Left renal pelvis (tissue), 4 donors: ENCODE data around the gene PCDHB11. TPM values are rescaled to one million over a fixed set of nuclear protein-coding genes. Genes with fewer than 3 reads are reported as not detected.
"Not testable (repeated sequence)": the region's sequence is repeated elsewhere in the genome, so short reads cannot be mapped to it uniquely, and the experiment has no call there.

Source experiments
- DNase-seq, 4 donors: peaks; one replicate each; pipeline ENCODE4 v3.0.0-alpha.2; 2013; ENCODE audit warnings: low read depth in 4 of 4, low spot score in 3 of 4
- polyA plus RNA-seq, 4 donors: library from polyadenylated mRNA; unstranded; fragments of 120-200 nt; gene quantifications; one replicate each; pipeline ENCODE4 v1.2.1, GENCODE V29; 2013; ENCODE audit not compliant: insufficient read length in 4 of 4

The PCDHB11 gene
- 1 to 10 TPM; 4.9 to 7.0 (median 6.5) TPM for polyA plus RNA-seq

DNA sequence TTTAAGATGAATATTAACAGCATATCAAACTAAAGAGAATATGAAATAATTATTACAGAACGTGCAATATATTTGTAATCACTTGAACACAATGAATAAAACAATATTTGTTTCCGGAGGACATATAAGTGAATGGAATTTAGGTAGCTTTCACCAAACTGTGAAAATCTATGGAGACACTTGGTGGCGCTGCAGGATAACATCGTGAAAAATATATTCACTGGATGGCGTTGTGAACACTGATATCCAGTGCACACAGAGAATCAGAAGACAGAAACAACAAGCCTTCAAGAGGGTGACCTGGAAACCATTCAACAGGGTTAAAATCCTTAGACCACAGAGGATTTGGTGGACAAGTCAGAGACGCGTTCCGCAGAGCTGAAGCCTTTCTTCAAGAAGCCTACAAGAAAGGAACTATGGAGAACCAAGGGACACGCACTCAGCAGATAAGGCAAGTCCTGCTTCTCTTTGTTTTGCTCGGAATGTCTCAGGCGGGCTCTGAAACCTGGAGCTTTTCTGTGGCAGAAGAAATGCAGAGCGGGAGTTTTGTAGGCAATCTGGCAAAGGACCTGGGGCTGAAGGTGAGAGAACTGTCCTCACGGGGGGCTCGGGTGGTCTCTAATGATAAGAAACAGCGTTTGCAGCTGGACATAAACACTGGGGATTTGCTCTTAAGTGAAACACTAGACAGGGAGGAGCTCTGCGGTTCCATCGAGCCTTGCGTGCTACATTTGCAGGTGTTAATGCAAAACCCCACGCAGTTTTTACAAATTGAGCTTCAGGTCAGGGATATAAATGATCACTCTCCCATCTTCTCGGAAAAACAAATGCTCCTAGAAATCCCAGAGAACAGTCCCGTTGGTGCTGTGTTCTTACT, at the start of gene PCDHB11:
Gene PCDHB11, plus strand, starts transcription at position 269 of the 877 bp plus-strand sequence. Its CDS starts 148 bp downstream, at position 417.
- no peak for DNase-seq

DNA sequence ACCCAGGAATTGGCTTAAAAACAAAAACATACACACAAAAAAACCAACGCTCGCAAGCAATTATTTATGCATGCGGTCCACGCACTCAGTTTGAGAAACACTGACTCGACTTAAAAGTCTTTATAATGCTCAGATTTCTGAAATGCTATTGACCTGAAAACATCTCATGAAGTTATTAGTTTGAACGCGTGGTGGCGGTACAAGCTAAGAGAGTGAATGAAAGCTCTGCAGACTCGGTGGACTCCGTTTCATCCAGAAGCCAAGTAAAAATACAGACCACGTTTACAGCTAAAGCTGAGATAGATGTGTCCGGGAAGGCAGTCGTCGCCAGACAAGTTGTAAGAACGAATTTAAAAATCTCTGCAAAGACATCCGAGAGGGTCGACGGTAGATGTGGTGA, 49.6 kb upstream of the PCDHB11 start, which contains the start of gene PCDHB6:
Gene PCDHB6, plus strand, starts transcription at position 246 of the 400 bp plus-strand sequence. CDS start 201 bp downstream, outside the sequence.
- no peak for DNase-seq

DNA sequence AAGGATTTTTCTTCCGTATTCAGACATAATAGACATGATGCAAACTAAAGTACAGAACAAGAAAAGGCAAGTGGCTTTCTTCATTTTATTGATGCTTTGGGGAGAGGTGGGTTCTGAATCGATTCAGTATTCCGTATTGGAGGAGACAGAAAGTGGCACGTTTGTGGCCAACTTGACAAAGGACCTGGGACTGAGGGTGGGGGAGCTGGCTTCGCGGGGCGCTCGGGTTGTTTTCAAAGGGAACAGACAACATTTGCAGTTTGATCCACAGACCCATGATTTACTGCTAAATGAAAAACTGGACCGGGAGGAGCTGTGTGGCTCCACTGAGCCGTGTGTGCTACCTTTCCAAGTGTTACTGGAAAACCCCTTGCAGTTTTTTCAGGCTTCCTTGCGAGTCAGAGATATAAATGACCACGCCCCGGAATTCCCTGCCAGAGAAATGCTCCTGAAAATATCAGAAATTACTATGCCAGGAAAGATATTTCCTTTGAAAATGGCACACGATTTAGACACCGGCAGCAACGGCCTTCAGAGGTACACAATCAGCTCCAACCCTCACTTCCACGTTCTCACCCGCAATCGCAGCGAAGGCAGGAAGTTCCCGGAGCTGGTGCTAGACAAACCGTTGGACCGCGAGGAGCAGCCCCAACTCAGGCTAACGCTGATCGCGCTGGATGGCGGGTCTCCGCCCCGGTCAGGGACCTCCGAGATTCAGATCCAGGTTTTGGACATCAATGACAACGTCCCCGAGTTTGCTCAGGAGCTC, 49.0 kb upstream of the PCDHB11 start:
- no peak for DNase-seq

DNA sequence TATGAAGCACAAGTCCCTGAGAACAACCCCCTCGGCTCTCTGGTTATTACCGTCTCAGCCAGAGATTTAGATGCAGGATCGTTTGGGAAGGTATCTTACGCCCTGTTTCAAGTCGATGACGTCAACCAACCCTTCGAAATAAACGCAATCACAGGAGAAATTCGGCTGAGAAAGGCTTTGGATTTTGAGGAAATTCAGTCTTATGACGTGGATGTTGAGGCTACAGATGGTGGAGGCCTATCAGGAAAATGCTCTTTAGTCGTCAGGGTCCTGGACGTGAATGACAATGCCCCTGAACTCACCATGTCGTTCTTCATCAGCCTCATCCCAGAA, 48.5 kb upstream of the PCDHB11 start:
- no peak for DNase-seq

DNA sequence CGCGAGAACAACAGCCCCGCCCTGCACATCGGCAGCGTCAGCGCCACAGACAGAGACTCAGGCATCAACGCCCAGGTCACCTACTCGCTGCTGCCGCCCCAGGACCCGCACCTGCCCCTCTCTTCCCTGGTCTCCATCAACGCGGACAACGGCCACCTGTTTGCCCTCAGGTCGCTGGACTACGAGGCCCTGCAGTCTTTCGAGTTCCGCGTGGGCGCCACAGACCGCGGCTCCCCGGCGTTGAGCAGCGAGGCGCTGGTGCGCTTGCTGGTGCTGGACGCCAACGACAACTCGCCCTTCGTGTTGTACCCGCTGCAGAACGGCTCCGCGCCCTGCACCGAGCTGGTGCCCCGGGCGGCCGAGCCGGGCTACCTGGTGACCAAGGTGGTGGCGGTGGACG, 47.8 kb upstream of the PCDHB11 start:
- DNase-seq: not testable (repeated sequence)

DNA sequence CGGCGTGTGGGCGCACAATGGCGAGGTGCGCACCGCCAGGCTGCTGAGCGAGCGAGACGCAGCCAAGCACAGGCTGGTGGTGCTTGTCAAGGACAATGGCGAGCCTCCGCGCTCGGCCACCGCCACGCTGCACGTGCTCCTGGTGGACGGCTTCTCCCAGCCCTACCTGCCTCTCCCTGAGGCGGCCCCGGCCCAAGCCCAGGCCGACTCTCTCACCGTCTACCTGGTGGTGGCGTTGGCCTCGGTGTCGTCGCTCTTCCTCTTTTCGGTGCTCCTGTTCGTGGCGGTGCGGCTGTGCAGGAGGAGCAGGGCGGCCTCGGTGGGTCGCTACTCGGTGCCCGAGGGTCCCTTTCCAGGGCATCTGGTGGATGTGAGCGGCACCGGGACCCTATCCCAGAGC, 47.3 kb upstream of the PCDHB11 start:
- DNase-seq: not testable (repeated sequence)

DNA sequence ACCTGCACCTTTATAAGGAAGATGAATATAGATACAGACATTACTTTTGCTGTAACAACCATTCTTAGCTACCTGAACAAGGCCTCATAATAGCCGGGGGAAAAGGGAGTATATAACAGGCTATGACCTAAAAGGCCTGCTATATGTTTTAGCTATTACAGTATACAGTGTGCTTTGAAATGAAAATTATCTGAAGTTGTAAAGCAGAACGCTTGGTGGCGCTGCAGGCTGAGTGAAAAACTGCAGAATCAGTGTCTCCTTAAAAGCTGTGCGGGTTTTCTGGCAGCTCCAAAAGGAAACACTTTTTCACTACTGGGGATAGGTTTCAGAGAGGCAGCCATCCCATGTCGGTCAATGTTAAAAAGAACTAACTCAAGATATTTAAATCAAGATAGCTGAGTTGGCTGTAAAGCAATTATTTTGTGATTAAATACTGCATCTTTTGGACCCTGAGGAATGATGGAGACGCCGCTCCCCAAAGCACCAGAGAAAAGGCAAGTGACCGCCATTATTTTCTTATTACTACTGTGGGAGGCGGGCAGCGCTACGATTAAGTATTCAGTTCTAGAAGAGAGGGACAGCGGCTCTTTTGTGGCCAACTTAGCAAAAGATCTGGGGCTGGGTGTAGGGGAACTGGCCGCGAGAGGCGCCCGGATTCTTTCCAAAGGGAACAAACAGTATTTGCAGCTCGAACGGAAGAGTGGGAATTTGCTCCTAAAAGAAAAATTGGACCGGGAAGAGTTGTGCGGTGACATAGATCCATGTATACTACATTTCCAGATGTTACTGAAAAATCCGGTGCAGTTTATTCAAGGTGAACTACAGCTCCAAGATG, 43.7 kb upstream of the PCDHB11 start:
- no peak for DNase-seq

DNA sequence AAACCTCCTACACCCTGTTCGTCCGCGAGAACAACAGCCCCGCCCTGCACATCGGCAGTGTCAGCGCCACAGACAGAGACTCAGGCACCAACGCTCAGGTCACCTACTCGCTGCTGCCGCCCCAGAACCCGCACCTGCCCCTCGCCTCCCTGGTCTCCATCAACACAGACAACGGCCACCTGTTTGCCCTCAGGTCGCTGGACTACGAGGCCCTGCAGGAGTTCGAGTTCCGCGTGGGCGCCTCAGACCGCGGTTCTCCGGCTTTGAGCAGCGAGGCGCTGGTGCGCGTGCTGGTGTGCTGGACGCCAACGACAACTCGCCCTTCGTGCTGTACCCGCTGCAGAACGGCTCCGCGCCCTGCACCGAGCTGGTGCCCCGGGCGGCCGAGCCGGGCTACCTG, 42.1 kb upstream of the PCDHB11 start:
- not testable (repeated sequence) for DNase-seq

DNA sequence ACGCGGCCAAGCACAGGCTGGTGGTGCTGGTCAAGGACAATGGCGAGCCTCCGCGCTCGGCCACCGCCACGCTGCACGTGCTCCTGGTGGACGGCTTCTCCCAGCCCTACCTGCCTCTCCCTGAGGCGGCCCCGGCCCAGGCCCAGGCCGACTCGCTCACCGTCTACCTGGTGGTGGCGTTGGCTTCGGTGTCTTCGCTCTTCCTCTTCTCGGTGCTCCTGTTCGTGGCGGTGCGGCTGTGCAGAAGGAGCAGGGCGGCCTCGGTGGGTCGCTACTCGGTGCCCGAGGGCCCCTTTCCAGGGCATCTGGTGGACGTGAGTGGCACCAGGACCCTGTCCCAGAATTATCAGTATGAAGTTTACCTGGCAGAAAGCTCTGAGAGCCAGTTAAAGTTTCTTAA, 41.5 kb upstream of the PCDHB11 start:
- not testable (repeated sequence) for DNase-seq

DNA sequence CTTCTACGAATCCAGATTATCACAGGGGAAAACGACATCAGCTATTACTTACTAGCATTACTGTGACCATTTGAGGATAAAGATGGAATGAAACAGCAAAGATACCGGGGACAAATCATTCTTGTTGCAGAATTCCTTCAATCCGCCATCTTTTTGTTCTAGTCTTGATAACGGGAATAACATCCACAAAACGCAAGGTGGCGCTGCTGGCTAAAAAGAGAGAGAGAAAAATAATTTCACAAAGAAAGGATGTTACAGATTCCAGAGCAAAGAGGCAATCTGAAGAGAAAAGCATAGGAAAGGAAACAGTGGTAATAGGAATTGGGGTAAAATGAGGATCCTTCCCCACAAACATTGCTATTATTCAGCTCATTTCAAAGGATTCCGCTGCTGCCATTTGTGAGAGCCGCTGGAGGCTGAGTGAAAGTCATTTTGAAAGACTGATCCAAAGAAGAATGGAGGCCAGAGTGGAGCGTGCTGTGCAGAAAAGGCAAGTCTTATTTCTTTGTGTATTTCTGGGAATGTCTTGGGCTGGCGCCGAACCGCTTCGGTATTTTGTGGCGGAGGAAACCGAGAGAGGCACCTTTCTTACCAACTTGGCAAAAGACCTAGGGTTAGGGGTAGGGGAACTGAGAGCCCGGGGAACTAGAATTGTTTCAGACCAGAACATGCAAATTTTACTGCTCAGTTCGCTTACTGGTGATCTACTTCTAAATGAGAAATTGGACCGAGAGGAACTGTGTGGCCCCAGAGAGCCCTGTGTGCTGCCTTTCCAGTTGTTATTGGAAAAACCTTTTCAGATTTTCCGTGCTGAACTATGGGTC, 26.8 kb upstream of the PCDHB11 start, which contains the start of gene PCDHB7:
Gene PCDHB7, plus strand, starts transcription at position 264 of the 824 bp plus-strand sequence. Its CDS starts 192 bp downstream, at position 456.
- DNase-seq: no peak

DNA sequence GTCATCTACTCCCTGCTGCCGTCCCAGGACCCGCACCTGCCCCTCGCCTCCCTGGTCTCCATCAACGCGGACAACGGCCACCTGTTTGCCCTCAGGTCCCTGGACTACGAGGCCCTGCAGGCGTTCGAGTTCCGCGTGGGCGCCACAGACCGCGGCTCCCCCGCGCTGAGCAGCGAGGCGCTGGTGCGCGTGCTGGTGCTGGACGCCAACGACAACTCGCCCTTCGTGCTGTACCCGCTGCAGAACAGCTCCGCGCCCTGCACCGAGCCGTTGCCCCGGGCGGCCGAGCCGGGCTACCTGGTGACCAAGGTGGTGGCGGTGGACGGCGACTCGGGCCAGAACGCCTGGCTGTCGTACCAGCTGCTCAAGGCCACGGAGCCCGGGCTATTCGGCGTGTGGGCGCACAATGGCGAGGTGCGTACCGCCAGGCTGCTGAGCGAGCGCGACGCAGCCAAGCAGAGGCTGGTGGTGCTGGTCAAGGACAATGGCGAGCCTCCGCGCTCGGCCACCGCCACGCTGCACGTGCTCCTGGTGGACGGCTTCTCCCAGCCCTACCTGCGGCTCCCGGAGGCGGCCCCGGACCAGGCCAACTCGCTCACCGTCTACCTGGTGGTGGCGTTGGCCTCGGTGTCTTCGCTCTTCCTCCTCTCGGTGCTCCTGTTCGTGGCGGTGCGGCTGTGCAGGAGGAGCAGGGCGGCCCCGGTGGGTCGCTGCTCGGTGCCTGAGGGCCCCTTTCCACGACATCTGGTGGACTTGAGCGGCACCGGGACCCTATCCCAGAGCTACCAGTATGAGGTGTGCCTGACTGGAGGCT, 24.9 kb upstream of the PCDHB11 start:
- DNase-seq: not testable (repeated sequence)

DNA sequence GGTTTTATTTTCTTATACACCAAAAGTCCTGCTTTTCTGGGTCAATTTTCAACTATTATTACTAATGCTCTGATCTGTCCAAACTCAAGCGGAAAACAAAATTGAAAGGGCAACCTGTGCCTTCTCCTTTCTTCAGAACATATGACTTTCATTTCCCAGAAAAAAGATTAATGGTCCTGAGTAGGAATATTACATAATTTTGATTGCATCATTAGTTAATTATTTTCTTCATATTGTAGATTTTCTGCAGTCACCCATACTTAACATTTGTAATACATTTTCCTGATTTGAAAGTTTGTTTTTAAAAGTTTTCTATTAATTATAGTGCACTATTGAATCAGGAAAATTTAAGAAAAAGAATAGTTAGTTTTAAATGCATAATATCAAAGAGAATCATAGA, 23.5 kb upstream of the PCDHB11 start:
- DNase-seq: no peak

DNA sequence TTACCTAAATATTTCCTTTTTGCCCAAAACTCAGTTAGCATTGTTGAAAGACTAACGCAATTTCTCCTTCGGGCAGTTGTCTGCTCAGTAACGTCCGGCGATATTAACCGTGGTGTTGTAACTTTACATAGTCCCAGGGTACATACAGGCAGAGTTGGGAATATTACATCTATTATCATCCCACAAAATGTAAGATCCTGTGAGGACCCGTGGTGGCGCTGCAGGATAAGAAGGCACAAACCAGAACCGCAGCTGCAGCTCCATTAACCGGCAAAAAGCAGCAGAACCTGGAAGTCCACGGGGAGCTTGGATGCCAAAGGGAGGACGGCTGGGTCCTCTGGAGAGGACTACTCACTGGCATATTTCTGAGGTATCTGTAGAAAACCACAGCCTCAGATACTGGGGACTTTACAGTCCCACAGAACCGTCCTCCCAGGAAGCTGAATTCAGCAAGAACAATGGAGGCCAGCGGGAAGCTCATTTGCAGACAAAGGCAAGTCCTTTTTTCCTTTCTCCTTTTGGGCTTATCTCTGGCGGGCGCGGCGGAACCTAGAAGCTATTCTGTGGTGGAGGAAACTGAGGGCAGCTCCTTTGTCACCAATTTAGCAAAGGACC, 21.7 kb upstream of the PCDHB11 start, which contains the start of gene PCDHB8:
Gene PCDHB8, plus strand, starts transcription at position 214 of the 615 bp plus-strand sequence. Its CDS starts 245 bp downstream, at position 459.
- DNase-seq: not testable (repeated sequence)

DNA sequence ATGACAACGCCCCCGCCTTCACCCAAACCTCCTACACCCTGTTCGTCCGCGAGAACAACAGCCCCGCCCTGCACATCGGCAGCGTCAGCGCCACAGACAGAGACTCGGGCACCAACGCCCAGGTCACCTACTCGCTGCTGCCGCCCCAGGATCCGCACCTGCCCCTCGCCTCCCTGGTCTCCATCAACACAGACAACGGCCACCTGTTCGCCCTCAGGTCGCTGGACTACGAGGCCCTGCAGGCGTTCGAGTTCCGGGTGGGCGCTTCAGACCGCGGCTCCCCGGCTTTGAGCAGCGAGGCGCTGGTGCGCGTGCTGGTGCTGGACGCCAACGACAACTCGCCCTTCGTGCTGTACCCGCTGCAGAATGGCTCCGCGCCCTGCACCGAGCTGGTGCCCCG, 20.1 kb upstream of the PCDHB11 start:
- not testable (repeated sequence) for DNase-seq

DNA sequence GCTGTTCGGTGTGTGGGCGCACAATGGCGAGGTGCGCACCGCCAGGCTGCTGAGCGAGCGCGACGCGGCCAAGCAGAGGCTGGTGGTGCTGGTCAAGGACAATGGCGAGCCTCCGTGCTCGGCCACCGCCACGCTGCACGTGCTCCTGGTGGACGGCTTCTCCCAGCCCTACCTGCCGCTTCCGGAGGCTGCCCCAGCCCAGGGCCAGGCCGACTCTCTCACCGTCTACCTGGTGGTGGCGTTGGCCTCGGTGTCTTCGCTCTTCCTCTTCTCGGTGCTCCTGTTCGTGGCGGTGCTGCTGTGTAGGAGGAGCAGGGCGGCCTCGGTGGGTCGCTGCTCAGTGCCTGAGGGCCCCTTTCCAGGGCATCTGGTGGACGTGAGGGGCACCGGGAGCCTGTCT, 19.6 kb upstream of the PCDHB11 start:
- not testable (repeated sequence) for DNase-seq

DNA sequence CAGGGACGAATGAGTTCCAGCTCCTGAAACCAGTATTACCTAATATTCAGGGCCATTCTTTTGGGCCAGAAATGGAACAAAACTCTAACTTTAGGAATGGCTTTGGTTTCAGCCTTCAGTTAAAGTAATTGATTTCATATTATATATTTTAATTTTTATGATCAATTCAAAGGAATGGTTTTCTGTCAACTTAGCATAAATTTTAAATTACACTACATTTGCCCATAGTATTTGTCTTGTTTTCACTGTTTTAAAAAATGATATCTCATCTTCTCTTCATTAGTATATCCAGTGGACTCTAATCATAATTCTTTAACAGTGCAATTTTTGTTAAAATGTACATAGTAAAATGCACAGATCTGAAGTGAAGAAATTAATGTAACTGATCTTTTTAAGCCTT, 19.1 kb upstream of the PCDHB11 start:
- DNase-seq: no peak

DNA sequence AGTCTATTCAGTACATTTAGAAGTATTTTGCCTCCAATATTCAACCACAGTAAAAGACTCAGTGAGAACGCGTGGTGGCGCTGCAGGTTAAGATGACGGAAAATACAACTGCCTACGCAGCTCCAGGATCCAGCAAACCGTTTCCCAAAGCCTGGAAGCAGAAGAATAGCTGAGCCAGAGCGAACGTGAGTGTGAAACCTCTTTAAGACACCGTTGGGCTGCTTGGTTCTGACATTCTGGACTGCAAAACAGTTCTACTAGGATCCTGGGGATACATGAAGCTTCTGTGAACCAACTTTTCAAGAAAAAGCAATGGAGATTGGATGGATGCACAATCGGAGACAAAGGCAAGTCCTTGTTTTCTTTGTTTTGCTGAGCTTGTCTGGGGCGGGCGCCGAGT, 17.2 kb upstream of the PCDHB11 start, which contains the start of gene PCDHB16:
Gene PCDHB16, plus strand, starts transcription at position 140 of the 400 bp plus-strand sequence. Its CDS starts 173 bp downstream, at position 313.
- DNase-seq: no peak
